ENCODE data around the gene LRPPRC.
"Not testable (repeated sequence)": the region's sequence is repeated elsewhere in the genome, so short reads cannot be mapped to it uniquely, and the experiment has no call there.

Gene LRPPRC

DNA sequence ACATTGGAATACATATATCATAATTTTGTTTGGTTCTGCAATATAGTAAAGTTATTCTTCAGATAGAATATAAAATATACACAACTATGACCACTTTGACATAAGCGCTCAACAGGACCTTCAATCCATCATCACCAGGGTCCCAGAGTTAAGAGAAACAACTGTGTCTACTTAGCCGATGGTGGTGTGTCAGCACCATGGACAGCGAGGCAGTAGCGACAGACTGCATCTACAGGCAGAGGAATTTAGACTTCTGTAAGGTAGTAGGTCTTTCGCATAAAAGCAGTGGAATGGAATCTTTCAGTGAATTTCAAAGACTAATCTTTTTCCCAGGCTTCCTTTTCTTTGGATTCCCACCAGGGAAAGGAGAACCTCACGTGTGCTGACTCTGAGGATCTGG, 20.5 kb upstream of the LRPPRC start:
- peak; percentile 65 for DNase-seq (ENCODE audit: low read depth)
- no peak overlapping the region for H3K4me3 ChIP-seq (ENCODE audit: low read length)
- no peak for TF ChIP-seq CTCF (IDR thresholded peaks at IDR 0.05; ENCODE audit: insufficient read depth, low read depth, low read length, missing control alignments)

GRCh38 chr2:44015239-44015638, 19.4 kb upstream of the LRPPRC start:
- DNase-seq (ENCODE audit: low read depth): no peak
- no peak for TF ChIP-seq CTCF (IDR thresholded peaks at IDR 0.05; ENCODE audit: insufficient read depth, low read depth, low read length, missing control alignments)
- H3K4me3 ChIP-seq (ENCODE audit: low read length): no peak overlapping the region

GRCh38 chr2:44013205-44013604, 17.4 kb upstream of the LRPPRC start:
- not testable (repeated sequence) for DNase-seq (ENCODE audit: low read depth); H3K4me3 ChIP-seq (ENCODE audit: low read length)

GRCh38 chr2:44010266-44010665, 14.5 kb upstream of the LRPPRC start:
- DNase-seq (ENCODE audit: low read depth): no peak
- no peak overlapping the region for H3K4me3 ChIP-seq (ENCODE audit: low read length)
- no peak for TF ChIP-seq CTCF (IDR thresholded peaks at IDR 0.05; ENCODE audit: insufficient read depth, low read depth, low read length, missing control alignments)

DNA sequence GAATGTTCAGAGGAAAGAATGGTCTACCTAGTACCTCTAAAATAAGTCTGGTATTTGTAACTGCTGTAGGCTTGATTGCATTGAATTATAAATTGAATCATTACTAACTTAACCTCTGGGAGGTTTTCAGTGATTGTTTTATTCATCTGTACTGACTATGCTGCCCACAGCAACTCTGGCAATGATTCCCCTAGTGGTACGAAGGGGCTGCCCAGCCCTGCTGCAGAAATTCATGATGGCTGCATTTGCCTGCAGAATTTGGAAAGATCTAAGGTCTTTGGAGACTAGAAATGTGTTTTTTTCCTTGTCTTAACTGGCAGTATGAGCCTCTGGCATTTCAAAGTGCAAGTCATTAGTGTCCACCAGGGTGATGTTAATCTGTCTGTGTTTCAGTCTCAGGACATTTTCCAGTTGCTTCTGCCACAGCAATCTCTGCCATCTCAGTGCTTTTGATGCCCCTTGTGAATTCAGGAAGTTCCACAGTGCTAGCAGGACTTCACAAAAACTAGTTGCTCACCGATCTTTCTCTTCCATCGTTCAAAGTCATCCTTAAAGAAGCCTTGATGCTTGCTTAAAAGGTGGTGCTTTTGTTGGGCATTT, 13.4 kb upstream of the LRPPRC start:
- TF ChIP-seq CTCF (IDR thresholded peaks at IDR 0.05; ENCODE audit: insufficient read depth, low read depth, low read length, missing control alignments): no peak
- no peak for DNase-seq (ENCODE audit: low read depth)
- H3K4me3 ChIP-seq (ENCODE audit: low read length): no peak overlapping the region

DNA sequence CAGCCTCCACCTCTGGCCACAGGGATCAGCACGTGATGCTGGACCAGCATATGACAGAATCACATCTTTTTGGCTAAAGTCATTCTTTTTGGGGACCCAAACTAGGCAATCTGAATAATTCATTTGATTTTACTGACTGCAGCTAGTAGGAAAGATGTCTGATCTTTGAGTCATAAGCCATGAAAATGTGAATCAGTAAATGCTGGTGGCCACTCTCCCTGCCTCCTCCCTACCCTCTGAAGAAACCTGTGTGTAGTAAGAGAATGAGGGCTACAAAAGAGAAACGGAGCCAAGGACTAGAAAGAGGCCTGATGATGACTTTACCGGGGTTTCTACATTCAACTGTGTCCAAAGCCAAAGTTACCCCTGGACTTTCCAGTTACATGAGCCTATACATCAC, 10.1 kb upstream of the LRPPRC start:
- peak; percentile 33 for DNase-seq (ENCODE audit: low read depth)
- no peak for TF ChIP-seq CTCF (IDR thresholded peaks at IDR 0.05; ENCODE audit: insufficient read depth, low read depth, low read length, missing control alignments)
- no peak overlapping the region for H3K4me3 ChIP-seq (ENCODE audit: low read length)

GRCh38 chr2:44004735-44005602, 9.2 kb upstream of the LRPPRC start:
- peak; percentile 9 for DNase-seq (ENCODE audit: low read depth)
- no peak overlapping the region for H3K4me3 ChIP-seq (ENCODE audit: low read length)

More at GRCh38 chr2:44004735-44005602, 9.2 kb upstream of the LRPPRC start:
- TF ChIP-seq CTCF (IDR thresholded peaks at IDR 0.05; ENCODE audit: insufficient read depth, low read depth, low read length, missing control alignments): no peak
